Embryonic facial prominence (tissue), 1 donor: ENCODE data around the gene CARD10.
"Not testable (repeated sequence)": the region's sequence is repeated elsewhere in the genome, so short reads cannot be mapped to it uniquely, and the experiment has no call there.

Experiments
- DNase-seq: peaks from one replicate; pipeline ENCODE4 v3.0.0-alpha.2; 2016; ENCODE audit errors: extremely low spot score

Gene CARD10

DNA sequence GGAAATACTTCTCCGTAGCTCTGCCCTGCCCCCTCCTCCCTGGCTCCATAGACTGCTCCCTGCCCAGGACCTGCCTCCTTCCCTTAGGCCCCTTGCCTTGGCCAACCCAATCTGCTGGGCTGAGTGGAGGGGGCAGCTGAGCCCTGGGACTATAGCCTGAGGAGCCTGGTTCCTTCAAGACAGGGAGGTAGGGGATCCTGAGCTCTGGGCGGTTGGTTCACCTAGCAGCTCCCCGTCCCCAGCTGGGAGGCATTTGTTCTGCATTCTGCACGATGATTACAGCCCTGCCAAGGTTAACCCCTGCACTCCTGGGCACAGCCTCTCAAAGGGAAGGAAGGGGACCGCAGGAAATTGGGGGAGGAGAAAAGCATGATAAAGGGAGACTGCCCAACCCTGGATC is 37.5 kb upstream of the CARD10 start:
- no peak for DNase-seq

DNA sequence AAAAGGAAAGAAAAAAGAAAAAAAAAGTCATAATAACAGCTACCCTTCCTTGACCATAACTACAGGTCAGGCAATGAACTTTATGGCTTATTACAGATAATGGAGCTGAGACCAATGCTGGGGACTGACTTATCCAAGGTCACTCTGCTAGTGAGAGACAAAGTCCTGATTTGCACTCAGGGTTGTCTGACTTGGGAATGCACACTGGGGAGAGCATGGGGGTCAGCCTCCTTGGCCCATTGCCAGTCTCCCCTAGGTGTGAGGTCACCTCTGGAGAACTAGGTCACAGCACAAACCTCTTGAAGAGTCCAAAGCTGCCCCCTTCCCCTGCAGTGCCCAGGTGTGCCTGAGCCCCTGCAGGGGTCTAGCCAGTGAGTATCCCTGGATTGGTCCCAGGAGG is 35.8 kb upstream of the CARD10 start:
- DNase-seq = no peak

DNA sequence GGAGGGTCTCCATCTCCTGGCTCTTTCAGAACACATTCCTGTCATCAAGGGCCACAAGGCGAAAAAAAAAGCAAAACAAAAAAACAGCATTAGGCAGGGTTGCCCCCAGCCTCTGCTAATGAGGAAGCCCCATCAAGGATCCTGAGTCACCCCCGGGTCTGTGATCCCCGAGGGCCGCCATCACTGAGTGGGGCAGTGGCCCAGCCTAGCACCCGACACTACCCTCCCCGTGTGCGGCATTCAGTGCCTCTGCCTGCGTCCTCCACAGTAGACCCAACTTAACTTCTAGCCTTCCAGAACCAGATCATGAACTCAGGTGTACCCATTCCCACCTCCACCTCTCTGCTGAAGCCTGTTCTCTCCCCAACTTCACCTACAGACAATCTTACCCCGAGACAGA is 34.5 kb upstream of the CARD10 start:
- no peak for DNase-seq

DNA sequence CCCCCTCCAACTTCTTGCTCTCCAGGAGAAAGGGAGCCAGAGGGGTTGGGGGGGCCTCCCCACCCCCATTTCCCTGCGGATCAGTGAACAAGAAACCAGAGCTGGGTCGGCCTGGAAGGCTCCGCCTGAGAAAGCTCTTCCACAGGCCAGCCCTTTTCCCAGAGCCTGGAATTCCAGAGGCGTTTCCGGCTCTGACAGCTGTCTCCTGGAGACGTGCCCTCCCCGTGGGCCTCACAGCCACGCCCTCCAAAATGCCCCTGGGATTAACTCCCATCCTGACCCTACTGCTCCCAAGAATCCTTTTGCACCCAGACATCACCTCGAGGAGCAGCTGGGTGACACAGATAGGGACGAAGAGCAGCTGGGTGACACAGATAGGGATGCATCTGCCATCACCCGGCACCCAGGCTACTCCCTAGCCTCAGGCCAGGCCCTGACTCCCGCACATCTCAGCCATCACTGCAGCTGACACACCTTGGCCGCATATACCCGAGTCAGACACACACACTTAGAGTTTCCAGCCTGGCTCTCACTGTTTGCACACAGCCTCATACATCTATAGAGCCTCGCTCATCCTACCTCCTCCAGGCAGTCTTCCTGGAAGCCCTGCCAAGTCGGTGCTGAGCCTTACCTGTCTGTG is 33.4 kb upstream of the CARD10 start:
- no peak for DNase-seq

DNA sequence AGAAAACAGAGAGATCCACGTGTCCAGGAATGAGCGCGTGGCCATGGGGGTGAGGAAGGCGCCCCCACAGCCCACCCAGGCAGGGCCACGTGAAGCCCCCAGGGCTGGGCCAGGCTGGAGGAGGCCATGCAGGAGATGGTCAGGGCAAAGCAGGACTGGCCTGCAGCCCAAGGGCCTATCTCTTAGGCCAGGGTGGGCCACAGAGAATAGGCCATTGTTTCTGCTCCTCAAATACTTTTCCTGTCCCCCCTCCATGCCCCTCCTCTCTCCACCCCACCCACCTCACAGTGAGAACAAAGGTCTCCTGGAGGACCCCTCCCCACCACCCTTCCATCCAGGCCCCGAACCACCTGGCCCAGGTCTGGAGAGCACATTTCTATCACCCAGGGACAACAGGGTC is 32.8 kb upstream of the CARD10 start:
- no peak for DNase-seq

DNA sequence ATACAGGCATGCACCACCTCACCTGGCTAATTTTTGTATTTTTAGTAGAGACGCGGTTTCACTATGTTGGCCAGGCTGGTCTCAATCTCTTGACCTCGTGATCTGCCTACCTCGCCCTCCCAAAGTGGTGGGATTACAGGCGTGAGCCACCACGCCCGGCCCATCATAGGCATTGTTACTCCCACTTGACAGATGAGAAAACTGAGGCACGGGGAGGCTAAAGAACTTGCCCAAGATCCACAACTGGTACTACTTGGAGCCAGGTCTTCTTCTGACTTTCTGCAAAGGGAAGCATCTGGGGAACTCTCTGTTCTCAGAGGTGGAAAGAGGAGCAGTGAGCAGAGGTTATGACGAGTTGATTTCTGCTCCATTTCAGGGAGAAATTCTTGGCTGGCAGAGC is 31.7 kb upstream of the CARD10 start:
- DNase-seq = not testable (repeated sequence)

DNA sequence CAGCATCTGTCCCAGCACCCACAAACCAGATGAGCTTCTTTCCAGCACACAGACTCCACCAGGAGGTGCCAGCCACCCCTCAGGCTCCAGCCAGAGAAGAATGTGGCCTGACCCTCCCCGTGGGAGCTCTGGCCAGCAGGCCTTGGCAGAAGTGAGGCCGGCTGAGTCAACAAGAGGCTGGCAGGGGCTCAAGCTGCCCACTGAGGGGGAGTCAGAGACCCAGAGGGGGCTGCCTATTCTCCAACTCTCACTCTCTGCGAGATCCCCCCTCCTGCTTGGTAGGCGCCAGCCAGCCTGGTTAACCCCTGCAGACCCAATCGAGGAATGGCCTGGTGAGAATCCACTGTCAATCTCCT is 30.5 kb upstream of the CARD10 start:
- no peak for DNase-seq

DNA sequence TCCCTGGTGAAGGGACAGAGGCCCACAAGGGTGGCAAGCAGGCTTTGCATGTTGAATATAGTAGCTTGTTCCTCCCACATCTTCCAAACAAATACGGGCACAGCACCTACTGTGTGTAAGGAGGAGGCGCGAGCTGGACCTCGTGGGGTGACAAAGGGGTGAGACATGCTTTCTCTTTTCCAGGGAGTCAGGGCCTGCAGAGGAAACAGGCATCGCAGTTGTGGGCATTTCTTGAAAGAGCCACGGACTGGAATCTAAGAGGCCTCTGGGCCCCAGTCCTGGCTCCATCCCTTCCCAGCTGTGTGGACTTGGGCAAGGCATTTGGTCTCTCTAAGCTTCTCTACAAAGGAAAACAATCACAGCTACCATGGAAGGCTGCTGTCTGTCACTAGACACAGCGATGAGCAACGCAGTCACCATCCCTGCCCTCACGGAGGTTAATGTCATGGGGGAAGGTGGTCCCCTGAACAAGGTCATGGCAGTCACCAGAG is 28.1 kb upstream of the CARD10 start:
- no peak for DNase-seq

DNA sequence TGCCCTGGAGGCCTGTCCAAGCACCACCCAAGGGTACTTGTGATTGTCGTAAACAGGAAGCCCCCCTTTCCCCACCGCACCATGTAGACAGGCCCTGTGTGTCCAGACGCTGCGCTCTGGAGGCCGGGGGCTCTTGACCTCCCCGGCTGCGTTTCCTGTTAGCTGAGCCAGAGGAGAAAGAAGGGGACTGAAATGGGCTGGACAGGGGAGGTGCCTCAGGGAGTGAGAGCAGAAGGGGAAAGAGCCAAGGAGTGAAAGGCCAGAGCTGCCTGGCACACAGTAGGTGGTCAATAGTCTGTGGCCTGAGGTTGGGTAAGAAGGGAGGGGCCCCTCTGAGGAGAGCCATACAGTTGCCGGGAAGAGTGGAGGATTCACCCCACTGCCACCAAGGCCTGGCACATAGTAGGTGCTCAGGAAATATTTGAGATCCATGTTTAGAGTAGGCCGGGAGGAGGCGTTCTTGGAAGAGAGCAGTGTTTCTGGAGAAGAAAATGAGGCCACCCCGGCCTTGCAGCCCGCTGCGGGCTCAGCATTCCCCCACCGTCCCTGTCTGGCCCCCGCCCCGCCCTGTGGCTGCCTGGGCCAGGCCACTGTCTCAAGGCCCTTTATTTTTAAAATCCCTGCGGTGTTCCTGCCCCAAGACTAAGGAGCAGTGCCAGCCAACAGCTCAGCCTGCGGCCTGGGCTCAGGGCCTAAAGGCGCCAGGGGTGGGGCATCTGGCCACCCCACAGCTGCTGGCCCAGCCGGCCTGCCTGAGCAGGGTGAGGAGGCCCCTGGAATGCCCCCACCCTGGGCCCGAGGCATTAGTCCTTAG is 27.4 kb upstream of the CARD10 start:
- DNase-seq = no peak

DNA sequence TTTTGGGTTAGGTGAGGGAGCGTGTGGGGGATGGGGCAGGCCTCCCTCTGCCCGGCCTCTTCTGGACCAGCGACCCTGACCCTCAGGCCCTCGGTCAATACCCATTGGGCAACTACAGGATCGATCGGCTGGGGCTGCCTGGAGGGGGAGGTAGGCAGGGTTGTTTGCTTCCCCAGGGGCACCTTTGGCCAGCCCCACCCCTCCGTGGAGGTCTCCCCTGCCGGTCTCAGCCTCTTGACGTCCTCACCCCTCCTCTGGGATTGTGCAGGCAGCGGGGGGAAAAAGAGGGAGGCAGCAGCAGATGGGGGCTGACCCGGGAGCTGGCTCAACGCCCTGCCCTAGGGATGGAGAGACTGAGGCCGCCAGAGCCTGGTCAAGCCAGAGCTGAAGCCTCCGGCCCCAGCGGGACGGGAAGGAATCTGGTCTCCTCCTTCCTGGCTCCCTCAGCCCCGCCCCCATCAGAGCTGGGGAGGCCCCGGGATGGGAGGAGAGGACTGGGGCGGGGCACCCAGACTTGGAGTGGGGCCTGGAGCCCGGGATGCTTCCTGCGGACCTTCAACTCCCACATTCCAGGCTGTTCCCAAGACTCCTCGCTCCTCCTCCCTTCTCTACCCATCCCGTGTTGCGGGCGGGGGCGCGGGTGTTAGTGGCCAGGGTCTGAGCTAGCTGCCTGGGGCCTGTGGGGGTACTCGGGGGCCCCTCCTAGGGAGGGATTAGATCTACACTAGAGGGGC is 26.7 kb upstream of the CARD10 start:
- DNase-seq = peak; percentile 71

DNA sequence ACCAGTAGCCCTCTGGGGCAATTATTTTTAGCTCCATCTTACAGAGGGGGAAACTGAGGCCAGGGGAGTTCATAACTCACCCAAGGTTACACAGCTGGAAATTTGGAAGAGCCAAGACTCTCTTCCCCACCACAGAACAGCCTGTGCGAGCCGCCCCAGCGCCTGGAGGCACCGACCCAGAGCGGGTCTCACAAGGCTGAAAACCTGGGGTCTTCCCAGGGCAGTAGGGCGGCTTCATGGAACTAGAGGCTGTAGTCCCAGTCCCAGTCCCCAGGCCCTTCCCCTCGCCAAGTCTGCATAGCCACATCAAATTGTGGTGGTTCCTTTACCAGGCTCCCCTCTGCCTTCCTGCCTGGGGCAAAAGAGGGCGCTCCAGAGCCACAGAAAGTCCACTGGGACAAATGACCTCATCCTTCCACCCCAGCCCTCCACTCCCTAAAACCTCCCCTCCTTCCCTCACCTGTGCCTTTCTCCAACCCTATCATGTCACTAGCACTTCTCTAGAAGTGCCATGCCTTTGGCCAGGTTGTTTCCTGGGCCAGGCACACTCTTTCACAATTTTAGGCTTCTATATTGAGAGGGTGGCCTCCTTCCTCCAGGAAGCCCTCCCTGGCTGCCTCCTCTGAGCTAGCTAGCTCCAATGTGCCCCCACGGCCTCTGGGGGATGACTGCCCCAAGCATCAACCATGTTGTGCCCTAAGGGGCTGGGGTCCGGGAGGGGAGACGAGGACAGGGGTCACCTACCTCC is 25.9 kb upstream of the CARD10 start:
- DNase-seq = no peak

DNA sequence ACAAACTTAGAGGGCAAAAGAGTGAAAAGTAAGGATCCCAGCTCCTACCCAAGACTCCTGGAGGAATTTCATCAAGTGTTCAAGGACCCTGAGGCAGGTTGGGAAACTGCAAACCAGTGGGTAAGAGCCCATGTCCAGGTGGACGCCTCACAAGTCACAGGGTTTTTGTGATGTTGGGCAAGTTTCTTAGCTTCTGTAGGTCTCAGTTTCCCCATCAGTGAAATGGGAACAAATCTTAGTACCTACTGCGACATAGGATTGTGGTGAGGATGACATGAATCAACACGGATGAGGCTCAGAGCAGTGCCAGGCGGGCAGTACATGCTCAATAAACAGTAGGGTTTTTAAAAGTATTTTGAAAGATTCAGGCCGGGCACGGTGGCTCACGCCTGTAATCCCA is 23.7 kb upstream of the CARD10 start:
- DNase-seq = no peak

DNA sequence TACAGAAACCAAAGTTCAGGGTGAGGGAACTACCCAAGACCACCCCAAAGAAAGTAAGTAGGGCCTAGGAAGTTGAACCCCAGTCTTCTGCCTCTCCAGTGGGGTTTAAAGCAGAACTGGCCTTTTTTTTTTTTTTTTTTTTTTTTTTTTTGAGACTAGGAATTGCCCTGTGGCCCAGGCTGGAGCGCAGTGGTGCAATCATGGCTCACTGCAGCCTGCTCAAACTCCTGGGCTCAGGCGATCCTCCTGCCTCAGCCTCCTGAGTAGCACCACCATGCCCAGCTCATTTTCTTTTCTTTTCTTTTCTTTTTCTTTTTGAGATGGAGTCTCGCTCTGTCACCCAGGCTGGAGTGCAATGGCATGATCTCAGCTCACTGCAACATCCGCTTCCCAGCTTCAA is 23.2 kb upstream of the CARD10 start:
- not testable (repeated sequence) for DNase-seq

DNA sequence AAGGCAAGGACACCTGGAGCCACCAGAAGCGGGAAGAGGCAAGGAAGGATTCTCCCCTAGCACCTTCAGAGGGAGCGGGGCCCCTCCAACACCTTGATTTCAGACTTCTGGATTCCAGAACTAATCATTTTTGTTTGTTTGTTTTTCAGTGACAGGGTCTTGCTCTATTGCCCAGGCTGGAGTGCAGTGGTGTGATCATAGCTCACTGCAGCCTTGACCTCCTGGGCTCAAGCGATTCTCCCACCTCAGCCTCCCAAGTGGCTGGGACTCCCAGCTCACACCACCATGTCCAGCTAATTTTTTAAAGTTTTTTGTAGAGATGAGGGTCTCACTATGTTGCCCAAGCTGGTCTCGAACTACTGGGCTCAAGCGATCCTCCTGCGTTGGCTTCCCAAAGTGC is 20.6 kb upstream of the CARD10 start:
- not testable (repeated sequence) for DNase-seq

DNA sequence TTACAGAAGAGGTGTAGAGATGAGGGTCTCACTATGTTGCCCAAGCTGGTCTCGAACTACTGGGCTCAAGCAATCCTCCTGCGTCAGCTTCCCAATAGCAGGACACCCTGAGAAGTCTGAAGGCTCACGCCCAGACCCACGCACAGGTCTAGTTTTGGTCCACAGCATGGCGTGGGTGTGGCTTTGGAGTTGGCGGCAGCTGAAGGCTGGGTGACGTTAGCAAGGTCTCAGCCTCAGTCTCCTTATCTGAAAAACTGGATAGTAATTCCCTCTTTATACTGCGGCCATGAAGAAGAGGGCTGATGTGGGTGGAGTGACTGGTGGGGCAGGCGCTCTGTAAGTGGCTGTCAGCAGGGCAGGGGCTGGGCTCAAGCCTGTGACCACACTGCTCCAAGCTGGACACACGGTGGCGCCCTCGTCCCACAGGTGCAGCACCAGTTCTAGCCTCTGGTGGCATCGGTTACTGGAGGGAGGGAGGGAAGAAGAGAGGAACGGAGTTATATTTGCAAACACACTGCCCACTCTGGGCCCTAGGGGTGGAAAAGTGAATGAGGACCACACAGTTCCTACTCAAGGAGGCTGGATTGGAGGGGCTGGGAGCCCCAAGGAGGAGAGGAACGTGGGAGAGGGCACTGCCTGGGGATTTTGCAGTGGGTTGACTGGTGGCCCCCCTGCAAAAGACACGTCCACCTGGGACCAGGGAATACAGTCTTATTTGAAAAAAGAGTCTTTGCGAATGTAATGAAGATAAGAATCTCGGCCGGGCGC is 19.6 kb upstream of the CARD10 start:
- DNase-seq = peak; percentile 85

DNA sequence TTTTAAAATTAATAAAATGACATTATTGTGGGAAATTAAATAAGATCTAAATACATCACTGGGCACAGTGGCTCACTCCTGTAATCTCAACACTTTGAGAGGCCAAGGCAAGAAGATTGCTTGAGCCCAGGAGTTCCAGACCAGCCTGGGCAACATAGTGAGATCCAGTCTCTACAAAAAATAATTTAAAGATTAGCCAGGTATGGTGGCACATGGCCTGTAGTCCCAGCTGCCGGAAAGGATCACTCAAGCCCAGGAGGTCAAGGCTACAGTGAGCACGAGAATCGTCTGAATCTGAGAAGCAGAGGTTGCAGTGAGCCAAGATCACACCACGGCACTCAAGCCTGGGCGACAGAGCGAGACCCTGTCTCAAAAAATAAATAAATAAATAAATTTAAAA is 15.9 kb upstream of the CARD10 start:
- DNase-seq = no peak

DNA sequence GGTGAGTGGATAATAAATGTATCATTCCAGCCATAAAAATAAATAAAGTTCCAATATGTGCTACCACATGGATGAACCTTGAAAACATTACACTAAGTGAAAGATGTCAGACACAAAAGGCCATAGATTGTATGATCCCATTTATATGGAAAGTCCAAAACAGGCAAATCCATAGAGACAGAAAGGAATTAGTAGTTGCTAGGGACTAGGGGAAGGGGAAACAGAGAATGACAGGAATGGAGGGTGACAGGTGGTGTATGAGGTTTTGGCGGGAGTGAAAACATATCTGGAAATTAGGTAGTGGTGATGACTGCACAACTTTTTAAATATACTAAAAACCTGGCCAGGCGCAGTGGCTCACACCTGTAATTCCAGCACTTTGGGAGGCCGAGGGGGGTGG is 15.2 kb upstream of the CARD10 start:
- no peak for DNase-seq

DNA sequence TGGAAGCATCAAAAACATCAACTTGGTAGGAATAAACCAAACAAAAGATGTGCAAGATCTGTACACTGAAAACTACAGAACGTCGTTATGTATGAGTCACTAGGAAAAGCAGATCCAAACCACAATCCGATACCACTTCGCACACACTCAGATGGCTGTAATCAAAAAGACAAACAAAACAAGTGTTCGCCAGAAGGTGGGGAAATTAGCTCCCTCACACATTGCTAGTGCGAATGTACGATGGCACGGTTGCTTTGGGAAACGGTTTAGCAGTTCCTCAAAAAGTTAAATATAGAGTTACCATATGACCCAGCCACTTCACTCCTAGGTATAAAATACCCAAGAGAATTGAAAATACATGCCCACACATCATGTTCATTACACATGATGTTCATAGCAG is 14.8 kb upstream of the CARD10 start:
- no peak for DNase-seq

DNA sequence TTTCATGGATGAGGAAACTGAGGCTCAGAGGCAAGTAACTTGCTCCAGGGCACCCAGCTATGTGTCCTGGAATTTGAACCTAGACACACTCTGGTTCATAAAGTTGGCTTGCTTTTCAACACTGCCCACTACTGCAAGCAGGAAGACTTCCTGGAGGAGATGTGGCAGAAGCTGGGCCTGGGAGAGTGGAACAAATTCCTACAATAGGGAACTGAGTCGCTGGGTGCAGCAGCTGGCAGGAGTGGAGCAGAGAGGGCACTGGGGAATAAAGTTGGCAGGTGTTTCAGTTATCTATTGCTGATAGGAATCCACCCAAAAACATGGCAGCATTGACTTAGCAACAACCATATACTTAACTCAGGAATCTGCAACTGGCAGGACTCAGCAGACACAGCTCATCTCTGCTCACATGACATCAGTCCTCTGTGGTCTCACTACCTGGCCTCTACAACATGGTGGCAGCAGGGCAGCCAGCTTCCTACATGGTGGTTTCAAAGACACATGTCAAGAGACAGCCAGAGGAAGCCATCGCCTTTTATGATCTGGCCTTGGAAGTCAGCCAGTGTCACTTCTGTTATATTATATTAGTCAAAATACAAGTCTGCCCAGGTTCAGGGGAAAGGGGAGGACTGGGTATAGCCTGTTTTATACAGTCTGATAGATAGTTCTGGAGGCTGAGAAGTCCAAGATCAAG is 10.6 kb upstream of the CARD10 start:
- DNase-seq = no peak

DNA sequence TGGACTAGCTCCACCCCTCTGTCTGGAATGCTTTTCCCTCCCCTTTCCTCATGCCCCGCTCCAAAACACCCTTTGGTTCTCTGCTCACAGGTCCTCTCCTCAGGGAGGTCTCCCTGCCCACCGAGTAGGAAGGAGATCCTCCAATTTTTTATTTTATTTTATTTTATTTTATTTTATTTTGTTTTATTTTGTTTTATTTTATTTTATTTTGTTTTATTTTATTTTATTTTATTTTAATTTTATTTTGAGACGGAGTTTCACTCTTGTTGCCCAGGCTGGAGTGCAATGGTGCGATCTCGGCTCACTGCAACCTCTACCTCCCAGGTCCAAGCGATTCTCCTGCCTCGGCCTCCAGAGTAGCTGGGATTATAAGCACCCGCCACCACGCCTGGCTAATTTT is 8.7 kb upstream of the CARD10 start:
- not testable (repeated sequence) for DNase-seq
